Heart left ventricle (tissue), 16 donors: Measurements from ENCODE around the gene CAMTA1. TPM values are rescaled to one million over a fixed set of nuclear protein-coding genes. Genes with fewer than 3 reads are reported as not detected.
A peak's percentile ranks its signal among the peaks of the same experiment; 100 is the strongest.

Experiments
- ATAC-seq, 4 donors: fragments of 200-7000 bp; cut with Tn5 transposase; one replicate each; pipeline ENCODE4 v1.9.1; 2020 to 2022; ENCODE audit warnings: moderate library complexity in 4 of 4, mild to moderate bottlenecking in 3 of 4, moderate number of reproducible peaks in 1 of 4
- DNase-seq, 5 donors: peaks; one replicate each; pipeline ENCODE4 v3.0.0-alpha.2; 2020
- H3K27ac ChIP-seq, 12 donors: fragments of 200-600 bp; sonication (generic) in 4 of 12; one replicate each; pipeline versions ENCODE4 v1.5.0 to v1.8.0; 2016 to 2022; ENCODE audit warnings: mild to moderate bottlenecking in 2 of 12
- H3K27me3 ChIP-seq, 9 donors: fragments of 200-600 bp; sonication (generic) in 2 of 9; one replicate each; pipeline versions ENCODE4 v1.5.1 to v1.8.0; 2016 to 2022; ENCODE audit warnings: mild to moderate bottlenecking in 3 of 9
- H3K36me3 ChIP-seq, 9 donors: fragments of 200-600 bp; sonication (generic) in 2 of 9; one replicate each; pipeline versions ENCODE4 v1.5.0 to v1.8.0; 2018 to 2022; ENCODE audit warnings: mild to moderate bottlenecking in 2 of 9
- H3K4me1 ChIP-seq, 12 donors: fragments of 200-600 bp; sonication (generic) in 4 of 12; one replicate each; pipeline versions ENCODE4 v1.5.0 to v1.8.0; 2016 to 2022; ENCODE audit warnings: mild to moderate bottlenecking in 3 of 12
- H3K4me3 ChIP-seq, 12 donors: fragments of 200-600 bp; sonication (generic) in 4 of 12; one replicate each; pipeline versions ENCODE4 v1.5.0 to v1.8.0; 2017 to 2022; ENCODE audit warnings: mild to moderate bottlenecking in 9 of 12, moderate library complexity in 4 of 12
- H3K9me3 ChIP-seq, 12 donors: fragments of 200-600 bp; sonication (generic) in 4 of 12; one replicate each; pipeline versions ENCODE4 v1.5.0 to v1.8.0; 2016 to 2022; ENCODE audit warnings: mild to moderate bottlenecking in 1 of 12
- CTCF ChIP-seq, 12 donors: fragments of 200-600 bp; sonication (generic) in 4 of 12; IDR thresholded peaks; one replicate each; pipeline versions ENCODE4 v1.5.0 to v1.8.0; 2018 to 2022; ENCODE audit warnings: antibody characterized with exemption in 12 of 12, mild to moderate bottlenecking in 5 of 12
- POLR2A ChIP-seq, 2 donors: fragments of 450-650 bp; IDR thresholded peaks; one replicate each; pipeline ENCODE4 v1.6.1; 2017; ENCODE audit warnings: antibody characterized with exemption in 2 of 2, mild to moderate bottlenecking in 2 of 2, moderate library complexity in 2 of 2
- WGBS, 4 donors: extraction: QIAGEN DNeasy Blood & Tissue Kit in 2 of 4; methylation state at CpG; one replicate each; pipeline versions ENCODE4 v1.1.5 to v1.1.7; 2013 to 2018; 5-methylcytosine and 5-hydroxymethylcytosine counted together
- intact Hi-C, 10 donors: fragments of 100-400 bp; cut with DNase I; formaldehyde crosslinking; loops; one replicate each; pipeline versions ENCODE4 v1.11.1 to v1.14.2; 2022
- polyA plus RNA-seq, 2 donors: library from polyadenylated mRNA; stranded (reverse); fragments of 200-250 nt; gene quantifications; one replicate each; pipeline ENCODE4 v1.2.3, GENCODE V29; 2013
- total RNA-seq, 9 donors: library from RNA; depleted of rRNA in 2 of 9; stranded (reverse); fragments of >200 nt in 2 of 9; fragmentation: NEBNext Ultra II Directional in 3 of 9; extraction: Animal tissue kit (Norgen Biotek cat#: 25700) in 3 of 9; gene quantifications; one replicate each; pipeline versions ENCODE4 v1.1.0 to v1.2.4, GENCODE V29; 2016 to 2023
- donor health status: ischemic (EF 13 %, LVEDD 7.1; RV severe dilation, severe dysfunction).
- donor health status: healthy with polysubstance abuse.
- donor health status: DM: no; HTN: yes; CAD: no.
- donor health status: DM: no; HTN: no; CAD: no.
- donor health status: ischemic (EF 25% LVEDD 6.9; RV normal size, moderate dysfunction).
- donor health status: ischemic (EF 25% LVEDD 5.7; RV mildly dilated, moderate dysfunction).
- donor health status: healthy.
- donor health status: DM: yes; HTN: yes; CAD: no.
- donor health status: ischemic (EF 35%, LVEDD 5.7; RV mildly dilated, moderate dysfunction).
- donor health status: nonischemic (EF 11% LVEDD 7.7; RV severe dilation, severe dysfunction).
- donor health status: DM: yes; HTN: yes; CAD: no.
- donor health status: PGD.
- donor health status: ischemic (EF 29% LVEDD 5.4; RV normal size, mild dysfunction).
- donor health status: nonischemic (EF 23%, LVEDD 6.1; RV moderate dilation, normal function).

The CAMTA1 gene
- total and polyA plus RNA-seq, 11 donors: 114 to 303 (median 137) TPM

GRCh38 chr1:7629011-7629410, 843.8 kb downstream of the CAMTA1 start:
- peaks cover 0 to 13% (median 4%) of the 10 kb centered on the region in 12 donors for H3K4me1 ChIP-seq
- H3K36me3 ChIP-seq: no peaks in the 10 kb centered on the region
- TF ChIP-seq POLR2A (IDR thresholded peaks at IDR 0.05): no peak
- no peak for TF ChIP-seq CTCF (IDR thresholded peaks at IDR 0.05)
- peaks cover 0 to 5% (median 0%) of the 10 kb centered on the region in 9 donors for H3K27me3 ChIP-seq
- 63 to 75% (median 74%) methylated on average over 6 to 8 of the region's 8 CpGs for WGBS, 4 donors
- DNase-seq: peak in 1 of 5 donors; percentile 33
- ATAC-seq: peak in 3 of 4 donors; percentile 22 to 64 (median 36)
- intact Hi-C loops: no loop called here
- no peak overlapping the region for H3K4me3 ChIP-seq
- H3K27ac ChIP-seq: no peak overlapping the region
- H3K9me3 ChIP-seq: no peaks in the 10 kb centered on the region

- Histone ChIP-seq H3K4me1 (peaks cover 0 to 13% (median 4%) of the 10 kb centered on the region in 12 donors), H3K36me3 (no peaks in the 10 kb centered on the region), H3K4me3 (no peak overlapping the region), H3K9me3 (no peaks in the 10 kb centered on the region), H3K27ac (no peak overlapping the region), H3K27me3 (peaks cover 0 to 5% (median 0%) of the 10 kb centered on the region in 9 donors)
- intact Hi-C loops: no loop called here
- TF ChIP-seq POLR2A (IDR thresholded peaks at IDR 0.05): no peak
- TF ChIP-seq CTCF (IDR thresholded peaks at IDR 0.05): no peak
- ATAC-seq (no peak), DNase-seq (peak in 1 of 5 donors; percentile 46)
- 76 to 79% (median 78%) methylated on average over 22 of the region's 22 CpGs for WGBS, 4 donors
Measured at GRCh38 chr1:7629465-7630195, 844.4 kb downstream of the CAMTA1 start.

- Histone ChIP-seq H3K4me1 (peaks cover 0 to 13% (median 4%) of the 10 kb centered on the region in 12 donors), H3K9me3 (no peaks in the 10 kb centered on the region), H3K36me3 (no peaks in the 10 kb centered on the region), H3K4me3 (no peak overlapping the region), H3K27me3 (peaks cover 0 to 5% (median 0%) of the 10 kb centered on the region in 9 donors), H3K27ac (no peak overlapping the region)
- intact Hi-C loops: no loop called here
- no peak for TF ChIP-seq CTCF (IDR thresholded peaks at IDR 0.05)
- no peak for TF ChIP-seq POLR2A (IDR thresholded peaks at IDR 0.05)
- ATAC-seq: no peak
- WGBS, 4 donors: 87 to 89% (median 88%) methylated on average over 8 of the region's 8 CpGs
- DNase-seq: peak in 1 of 5 donors; percentile 34
Measured at GRCh38 chr1:7630378-7630777, 845.1 kb downstream of the CAMTA1 start.

- Histone ChIP-seq H3K9me3 (no peaks in the 10 kb centered on the region), H3K27ac (no peak overlapping the region), H3K4me3 (no peak overlapping the region), H3K4me1 (peaks cover 0 to 13% (median 4%) of the 10 kb centered on the region in 12 donors), H3K36me3 (no peaks in the 10 kb centered on the region), H3K27me3 (peaks cover 0 to 5% (median 0%) of the 10 kb centered on the region in 9 donors)
- WGBS, 4 donors: 86 to 88% (median 87%) methylated on average over 16 of the region's 16 CpGs
- ATAC-seq (no peak), DNase-seq (peak in 1 of 5 donors; percentile 14)
- intact Hi-C loops: no loop called here
- no peak for TF ChIP-seq CTCF (IDR thresholded peaks at IDR 0.05)
- no peak for TF ChIP-seq POLR2A (IDR thresholded peaks at IDR 0.05)
Measured at GRCh38 chr1:7632176-7632575, 846.9 kb downstream of the CAMTA1 start.
